ENCODE measurements around the gene AGAP5. TPM values are rescaled to one million over a fixed set of nuclear protein-coding genes. Genes with fewer than 3 reads are reported as not detected.

Gene AGAP5
- total and polyA plus RNA-seq, 9 of the 15 experiments (the other 6 are each of a cell fraction or from before 2014, with no cell fraction given), result 0.32 to 7.5 (median 5.3) TPM

DNA sequence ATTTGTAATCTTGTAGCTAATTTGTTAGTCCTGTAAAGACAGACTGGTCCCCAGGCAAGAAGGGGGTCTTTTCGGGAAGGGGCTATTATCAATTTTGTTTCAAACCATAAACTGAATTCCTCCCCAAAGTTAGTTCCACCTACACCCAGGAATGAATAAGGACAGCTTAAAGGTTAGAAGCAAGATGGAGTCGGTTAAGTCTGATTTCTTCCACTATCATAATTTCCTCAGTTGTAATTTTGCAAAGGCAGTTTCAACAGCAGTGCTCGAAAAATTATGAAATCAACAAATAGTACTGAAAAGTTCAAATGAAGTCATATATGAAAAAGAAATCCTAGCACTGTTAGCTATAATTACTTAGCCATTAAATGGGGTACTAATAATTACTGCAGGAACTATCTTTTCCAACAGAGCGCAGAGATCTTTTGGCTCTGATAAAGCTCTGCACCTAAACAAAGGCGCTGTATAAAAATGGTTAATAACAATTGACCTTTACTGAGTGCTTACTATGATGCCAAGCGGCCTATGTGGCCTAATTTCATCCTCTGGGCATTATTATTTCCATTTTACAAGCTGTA, 45.5 kb upstream of the AGAP5 start (continued):
- TF ChIP-seq POLR3G (IDR thresholded peaks at IDR 0.05; ENCODE audit: extremely low read depth, insufficient read length, insufficient replicate concordance) (no peak), ZNF586 (CRISPR knock-in tag; conservative IDR thresholded peaks at IDR 0.05) (peak; percentile 95), ZBTB26 (CRISPR knock-in tag; IDR thresholded peaks at IDR 0.05) (peak; percentile 98; the same call in 1 of the 2 replicates), NCOA6 (IDR thresholded peaks at IDR 0.05) (no peak), CREB1 (IDR thresholded peaks at IDR 0.05) (no peak), CREB1 (CRISPR knock-in tag; IDR thresholded peaks at IDR 0.05) (no peak), CBX5 (IDR thresholded peaks at IDR 0.05; ENCODE audit: borderline replicate concordance, low read depth) (no peak), ZBTB17 (CRISPR knock-in tag; IDR thresholded peaks at IDR 0.05) (peak; percentile 95), POLR2A (conservative IDR thresholded peaks at IDR 0.05) (no peak), GTF2E2 (tag; IDR thresholded peaks at IDR 0.05) (no peak; the same call in 1 of the 2 replicates), TFAM (CRISPR knock-in tag; conservative IDR thresholded peaks at IDR 0.05) (no peak), BHLHE40 (IDR thresholded peaks at IDR 0.05; ENCODE audit: low read length) (no peak), NR2C2 (CRISPR knock-in tag; IDR thresholded peaks at IDR 0.05) (no peak), NR2C2 (tag; IDR thresholded peaks at IDR 0.05) (no peak), HDAC8 (tag; IDR thresholded peaks at IDR 0.05) (peak; percentile 97)
- TF ChIP-seq, protein P1, sequence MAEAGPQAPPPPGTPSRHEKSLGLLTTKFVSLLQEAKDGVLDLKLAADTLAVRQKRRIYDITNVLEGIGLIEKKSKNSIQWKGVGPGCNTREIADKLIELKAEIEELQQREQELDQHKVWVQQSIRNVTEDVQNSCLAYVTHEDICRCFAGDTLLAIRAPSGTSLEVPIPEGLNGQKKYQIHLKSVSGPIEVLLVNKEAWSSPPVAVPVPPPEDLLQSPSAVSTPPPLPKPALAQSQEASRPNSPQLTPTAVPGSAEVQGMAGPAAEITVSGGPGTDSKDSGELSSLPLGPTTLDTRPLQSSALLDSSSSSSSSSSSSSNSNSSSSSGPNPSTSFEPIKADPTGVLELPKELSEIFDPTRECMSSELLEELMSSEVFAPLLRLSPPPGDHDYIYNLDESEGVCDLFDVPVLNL (CRISPR knock-in tag; IDR thresholded peaks at IDR 0.05; ENCODE audit: low read depth), result no peak
- TF ChIP-seq, protein P2, sequence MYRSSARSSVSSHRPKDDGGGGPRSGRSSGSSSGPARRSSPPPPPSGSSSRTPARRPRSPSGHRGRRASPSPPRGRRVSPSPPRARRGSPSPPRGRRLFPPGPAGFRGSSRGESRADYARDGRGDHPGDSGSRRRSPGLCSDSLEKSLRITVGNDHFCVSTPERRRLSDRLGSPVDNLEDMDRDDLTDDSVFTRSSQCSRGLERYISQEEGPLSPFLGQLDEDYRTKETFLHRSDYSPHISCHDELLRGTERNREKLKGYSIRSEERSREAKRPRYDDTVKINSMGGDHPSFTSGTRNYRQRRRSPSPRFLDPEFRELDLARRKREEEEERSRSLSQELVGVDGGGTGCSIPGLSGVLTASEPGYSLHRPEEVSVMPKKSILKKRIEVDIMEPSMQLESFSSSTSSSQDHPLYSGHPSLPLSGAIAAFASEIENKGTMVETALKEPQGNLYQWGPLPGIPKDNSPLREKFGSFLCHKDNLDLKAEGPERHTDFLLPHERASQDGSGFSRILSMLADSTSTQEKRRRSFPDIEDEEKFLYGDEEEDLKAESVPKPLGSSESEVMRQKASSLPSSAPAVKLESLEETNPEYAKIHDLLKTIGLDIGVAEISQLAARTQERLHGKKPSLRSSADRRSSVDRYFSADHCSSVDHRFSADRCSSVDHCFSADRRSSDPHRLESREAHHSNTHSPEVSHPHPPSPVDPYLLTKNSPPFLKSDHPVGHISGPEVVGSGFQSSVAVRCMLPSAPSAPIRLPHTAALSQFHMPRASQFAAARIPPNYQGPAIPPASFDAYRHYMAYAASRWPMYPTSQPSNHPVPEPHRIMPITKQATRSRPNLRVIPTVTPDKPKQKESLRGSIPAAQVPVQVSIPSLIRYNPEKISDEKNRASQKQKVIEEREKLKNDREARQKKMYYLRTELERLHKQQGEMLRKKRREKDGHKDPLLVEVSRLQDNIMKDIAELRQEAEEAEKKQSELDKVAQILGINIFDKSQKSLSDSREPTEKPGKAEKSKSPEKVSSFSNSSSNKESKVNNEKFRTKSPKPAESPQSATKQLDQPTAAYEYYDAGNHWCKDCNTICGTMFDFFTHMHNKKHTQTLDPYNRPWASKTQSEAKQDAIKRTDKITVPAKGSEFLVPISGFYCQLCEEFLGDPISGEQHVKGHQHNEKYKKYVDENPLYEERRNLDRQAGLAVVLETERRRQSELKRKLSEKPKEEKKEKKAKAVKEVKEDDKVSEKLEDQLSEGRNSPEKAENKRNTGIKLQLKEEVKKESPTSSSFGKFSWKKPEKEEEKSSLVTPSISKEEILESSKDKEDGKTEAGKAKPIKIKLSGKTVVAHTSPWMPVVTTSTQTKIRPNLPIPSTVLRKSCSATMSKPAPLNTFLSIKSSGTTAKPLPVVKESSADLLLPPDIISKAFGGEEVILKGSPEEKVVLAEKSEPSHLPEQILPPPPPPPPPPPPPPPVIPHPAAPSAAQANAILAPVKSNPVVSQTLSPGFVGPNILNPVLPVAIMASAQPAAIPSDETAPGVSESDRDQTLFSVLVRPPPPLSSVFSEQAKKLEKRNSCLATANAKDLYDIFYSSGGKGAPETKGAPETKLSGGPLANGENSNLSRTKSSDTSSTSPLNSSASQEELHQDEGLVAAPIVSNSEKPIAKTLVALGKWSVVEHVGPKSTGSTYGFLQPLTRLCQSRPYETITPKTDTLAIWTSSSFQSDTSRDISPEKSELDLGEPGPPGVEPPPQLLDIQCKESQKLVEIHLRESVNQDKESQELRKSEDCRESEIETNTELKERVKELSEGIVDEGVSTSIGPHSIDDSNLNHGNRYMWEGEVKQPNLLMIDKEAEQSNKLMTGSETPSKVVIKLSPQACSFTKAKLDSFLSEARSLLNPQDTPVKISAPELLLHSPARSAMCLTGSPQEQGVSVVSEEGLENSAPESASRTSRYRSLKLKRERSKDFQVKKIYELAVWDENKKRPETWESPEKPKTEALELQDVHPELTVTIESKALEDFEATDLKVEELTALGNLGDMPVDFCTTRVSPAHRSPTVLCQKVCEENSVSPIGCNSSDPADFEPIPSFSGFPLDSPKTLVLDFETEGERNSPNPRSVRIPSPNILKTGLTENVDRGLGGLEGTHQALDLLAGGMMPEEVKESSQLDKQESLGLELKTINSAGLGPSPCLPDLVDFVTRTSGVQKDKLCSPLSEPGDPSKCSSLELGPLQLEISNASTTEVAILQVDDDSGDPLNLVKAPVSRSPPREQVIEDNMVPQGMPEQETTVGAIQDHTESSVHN (IDR thresholded peaks at IDR 0.05; ENCODE audit: borderline replicate concordance in 1 of 2, low read depth in 1 of 2), result no peak
- TF ChIP-seq, protein P3, sequence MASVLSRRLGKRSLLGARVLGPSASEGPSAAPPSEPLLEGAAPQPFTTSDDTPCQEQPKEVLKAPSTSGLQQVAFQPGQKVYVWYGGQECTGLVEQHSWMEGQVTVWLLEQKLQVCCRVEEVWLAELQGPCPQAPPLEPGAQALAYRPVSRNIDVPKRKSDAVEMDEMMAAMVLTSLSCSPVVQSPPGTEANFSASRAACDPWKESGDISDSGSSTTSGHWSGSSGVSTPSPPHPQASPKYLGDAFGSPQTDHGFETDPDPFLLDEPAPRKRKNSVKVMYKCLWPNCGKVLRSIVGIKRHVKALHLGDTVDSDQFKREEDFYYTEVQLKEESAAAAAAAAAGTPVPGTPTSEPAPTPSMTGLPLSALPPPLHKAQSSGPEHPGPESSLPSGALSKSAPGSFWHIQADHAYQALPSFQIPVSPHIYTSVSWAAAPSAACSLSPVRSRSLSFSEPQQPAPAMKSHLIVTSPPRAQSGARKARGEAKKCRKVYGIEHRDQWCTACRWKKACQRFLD (CRISPR knock-in tag; IDR thresholded peaks at IDR 0.05), result peak; percentile 100
